ENCODE results near the gene FBN2.
"Not testable (repeated sequence)": the region's sequence is repeated elsewhere in the genome, so short reads cannot be mapped to it uniquely, and the experiment has no call there.

The FBN2 gene

GRCh38 chr5:128338649-128339048, 199.4 kb downstream of the FBN2 start:
- DNase-seq (ENCODE audit: low spot score in 2 of 2) (no peak), ATAC-seq (ENCODE audit: low read depth) (no peak)
- Mint-ChIP-seq H3K36me3 (no peaks in the 10 kb centered on the region), H3K27ac (no peak overlapping the region), H3K27me3 (no peaks in the 10 kb centered on the region), H3K4me1 (no peaks in the 10 kb centered on the region), H3K4me3 (no peak overlapping the region), H3K9me3 (peaks cover 3% of the 10 kb centered on the region)

GRCh38 chr5:128335339-128335738, 202.7 kb downstream of the FBN2 start:
- peaks cover 4% of the 10 kb centered on the region for H3K9me3 Mint-ChIP-seq
- H3K27me3 Mint-ChIP-seq = no peaks in the 10 kb centered on the region
- H3K27ac Mint-ChIP-seq = no peak overlapping the region
- no peak overlapping the region for H3K4me3 Mint-ChIP-seq
- no peaks in the 10 kb centered on the region for H3K36me3 Mint-ChIP-seq
- no peaks in the 10 kb centered on the region for H3K4me1 Mint-ChIP-seq
- DNase-seq (ENCODE audit: low spot score in 2 of 2) = no peak
- ATAC-seq (ENCODE audit: low read depth) = no peak

GRCh38 chr5:128334010-128334716, 203.9 kb downstream of the FBN2 start:
- ATAC-seq (ENCODE audit: low read depth) = no peak
- H3K4me3 Mint-ChIP-seq = no peak overlapping the region
- peaks cover 4% of the 10 kb centered on the region for H3K9me3 Mint-ChIP-seq
- DNase-seq (ENCODE audit: low spot score in 2 of 2) = no peak
- no peak overlapping the region for H3K27ac Mint-ChIP-seq
- no peaks in the 10 kb centered on the region for H3K36me3 Mint-ChIP-seq
- H3K4me1 Mint-ChIP-seq = no peaks in the 10 kb centered on the region
- H3K27me3 Mint-ChIP-seq = no peaks in the 10 kb centered on the region

- Mint-ChIP-seq H3K4me3 (no peak overlapping the region), H3K9me3 (peaks cover 8% of the 10 kb centered on the region), H3K27ac (no peak overlapping the region), H3K4me1 (no peaks in the 10 kb centered on the region), H3K27me3 (no peaks in the 10 kb centered on the region), H3K36me3 (no peaks in the 10 kb centered on the region)
- DNase-seq (ENCODE audit: low spot score in 2 of 2) = no peak
- no peak for ATAC-seq (ENCODE audit: low read depth)
Measured at GRCh38 chr5:128331261-128331660, 206.8 kb downstream of the FBN2 start.

GRCh38 chr5:128329386-128329939, 208.6 kb downstream of the FBN2 start:
- no peak for ATAC-seq (ENCODE audit: low read depth)
- Mint-ChIP-seq H3K27me3 (no peaks in the 10 kb centered on the region), H3K4me1 (no peaks in the 10 kb centered on the region), H3K27ac (no peak overlapping the region), H3K4me3 (no peak overlapping the region), H3K9me3 (peaks cover 9% of the 10 kb centered on the region), H3K36me3 (no peaks in the 10 kb centered on the region)
- DNase-seq (ENCODE audit: low spot score in 2 of 2) = no peak

- peaks cover 9% of the 10 kb centered on the region for H3K9me3 Mint-ChIP-seq
- ATAC-seq (ENCODE audit: low read depth) (no peak), DNase-seq (ENCODE audit: low spot score in 2 of 2) (no peak)
- no peak overlapping the region for H3K27ac Mint-ChIP-seq
- no peaks in the 10 kb centered on the region for H3K36me3 Mint-ChIP-seq
- H3K4me1 Mint-ChIP-seq = no peaks in the 10 kb centered on the region
- no peaks in the 10 kb centered on the region for H3K27me3 Mint-ChIP-seq
- H3K4me3 Mint-ChIP-seq = no peak overlapping the region
Measured at GRCh38 chr5:128328446-128328845, 209.6 kb downstream of the FBN2 start.

- peaks cover 9% of the 10 kb centered on the region for H3K9me3 Mint-ChIP-seq
Measured at GRCh38 chr5:128328007-128328406, 210.0 kb downstream of the FBN2 start.

GRCh38 chr5:128321418-128321817, 216.6 kb downstream of the FBN2 start:
- not testable (repeated sequence) for H3K9me3 Mint-ChIP-seq; H3K36me3 Mint-ChIP-seq; DNase-seq (ENCODE audit: low spot score in 2 of 2); ATAC-seq (ENCODE audit: low read depth); H3K4me3 Mint-ChIP-seq; H3K27ac Mint-ChIP-seq; H3K4me1 Mint-ChIP-seq; H3K27me3 Mint-ChIP-seq

More at GRCh38 chr5:128328007-128328406, 210.0 kb downstream of the FBN2 start:
- no peak for ATAC-seq (ENCODE audit: low read depth)
- Mint-ChIP-seq H3K36me3 (no peaks in the 10 kb centered on the region), H3K4me3 (no peak overlapping the region), H3K27me3 (no peaks in the 10 kb centered on the region), H3K27ac (no peak overlapping the region), H3K4me1 (no peaks in the 10 kb centered on the region)
- DNase-seq (ENCODE audit: low spot score in 2 of 2) = no peak

GRCh38 chr5:128318691-128319090, 219.4 kb downstream of the FBN2 start:
- Mint-ChIP-seq H3K36me3 (no peaks in the 10 kb centered on the region), H3K9me3 (peaks cover 6% of the 10 kb centered on the region), H3K4me3 (no peak overlapping the region), H3K4me1 (no peaks in the 10 kb centered on the region), H3K27me3 (no peaks in the 10 kb centered on the region), H3K27ac (no peak overlapping the region)
- no peak for DNase-seq (ENCODE audit: low spot score in 2 of 2)
- ATAC-seq (ENCODE audit: low read depth) = no peak

- Mint-ChIP-seq H3K4me1 (no peaks in the 10 kb centered on the region), H3K4me3 (no peak overlapping the region)
- ATAC-seq (ENCODE audit: low read depth) = no peak
Measured at GRCh38 chr5:128317481-128317880, 220.6 kb downstream of the FBN2 start.

GRCh38 chr5:128315671-128316070, 222.4 kb downstream of the FBN2 start:
- Mint-ChIP-seq H3K4me1 (no peaks in the 10 kb centered on the region), H3K4me3 (no peak overlapping the region), H3K27ac (no peak overlapping the region), H3K36me3 (no peaks in the 10 kb centered on the region), H3K9me3 (peaks cover 5% of the 10 kb centered on the region), H3K27me3 (no peaks in the 10 kb centered on the region)
- DNase-seq (ENCODE audit: low spot score in 2 of 2) = no peak
- no peak for ATAC-seq (ENCODE audit: low read depth)

More at GRCh38 chr5:128317481-128317880, 220.6 kb downstream of the FBN2 start:
- H3K9me3 Mint-ChIP-seq = peaks cover 6% of the 10 kb centered on the region
- no peaks in the 10 kb centered on the region for H3K36me3 Mint-ChIP-seq
- no peak overlapping the region for H3K27ac Mint-ChIP-seq
- no peaks in the 10 kb centered on the region for H3K27me3 Mint-ChIP-seq
- no peak for DNase-seq (ENCODE audit: low spot score in 2 of 2)

- Mint-ChIP-seq H3K27me3 (peaks cover 1% of the 10 kb centered on the region), H3K4me3 (no peak overlapping the region), H3K9me3 (no peaks in the 10 kb centered on the region), H3K4me1 (no peaks in the 10 kb centered on the region), H3K36me3 (no peaks in the 10 kb centered on the region), H3K27ac (no peak overlapping the region)
- DNase-seq (ENCODE audit: low spot score in 2 of 2) (no peak), ATAC-seq (ENCODE audit: low read depth) (no peak)
Measured at GRCh38 chr5:128305341-128305740, 232.7 kb downstream of the FBN2 start.

- H3K4me1 Mint-ChIP-seq = no peaks in the 10 kb centered on the region
- no peak for ATAC-seq (ENCODE audit: low read depth)
- H3K36me3 Mint-ChIP-seq = no peaks in the 10 kb centered on the region
Measured at GRCh38 chr5:128304791-128305190, 233.3 kb downstream of the FBN2 start.

GRCh38 chr5:128304088-128304487, 234.0 kb downstream of the FBN2 start:
- H3K4me3 Mint-ChIP-seq = no peak overlapping the region
- H3K9me3 Mint-ChIP-seq = no peaks in the 10 kb centered on the region
- ATAC-seq (ENCODE audit: low read depth) (no peak), DNase-seq (ENCODE audit: low spot score in 2 of 2) (no peak)
- H3K27me3 Mint-ChIP-seq = peaks cover 1% of the 10 kb centered on the region
- H3K36me3 Mint-ChIP-seq = no peaks in the 10 kb centered on the region
- H3K4me1 Mint-ChIP-seq = no peaks in the 10 kb centered on the region
- H3K27ac Mint-ChIP-seq = no peak overlapping the region

More at GRCh38 chr5:128304791-128305190, 233.3 kb downstream of the FBN2 start:
- Mint-ChIP-seq H3K4me3 (no peak overlapping the region), H3K9me3 (no peaks in the 10 kb centered on the region), H3K27ac (no peak overlapping the region), H3K27me3 (peaks cover 1% of the 10 kb centered on the region)
- DNase-seq (ENCODE audit: low spot score in 2 of 2) = no peak

- no peak for DNase-seq (ENCODE audit: low spot score in 2 of 2)
- Mint-ChIP-seq H3K9me3 (no peaks in the 10 kb centered on the region), H3K27ac (no peak overlapping the region), H3K27me3 (peaks cover 1% of the 10 kb centered on the region), H3K4me1 (no peaks in the 10 kb centered on the region), H3K36me3 (no peaks in the 10 kb centered on the region), H3K4me3 (no peak overlapping the region)
- ATAC-seq (ENCODE audit: low read depth) = no peak
Measured at GRCh38 chr5:128303593-128303992, 234.5 kb downstream of the FBN2 start.

Measured in memory B cell (primary cell).